IMR-90 (cell line): ENCODE measurements around the gene ABR. TPM values are rescaled to one million over a fixed set of nuclear protein-coding genes. Genes with fewer than 3 reads are reported as not detected.

Experiments used
- ATAC-seq: fragments of 200-7000 bp; cut with Tn5 transposase; 2 replicates; pipeline ENCODE4 v1.9.1; 2020; ENCODE audit warnings: low read depth, mild to moderate bottlenecking, moderate library complexity
- BruUV-seq: library from RNA; stranded (reverse); fragments of 400-500 nt; replicated peaks from 2 replicates; lab custom pipeline; 2021; lab: Mats Ljungman, UMichigan
- CTCF ChIA-PET: fragments of 300-600 bp; formaldehyde crosslinking; extraction: SDS; loops from one replicate; lab custom pipeline; 2021; ENCODE audit warnings: antibody characterized with exemption; lab: Yijun Ruan, JAX
- POLR2A ChIA-PET: fragments of 300-600 bp; sonication (Branson Sonifier 250); formaldehyde crosslinking; loops from one replicate; lab custom pipeline; 2022; ENCODE audit warnings: antibody characterized with exemption; ENCODE audit not compliant: unreplicated experiment; lab: Charles Lee
- DNase-seq: peaks from one replicate; pipeline ENCODE4 v3.0.0; 2013
- H2AFZ ChIP-seq: replicated peaks from 2 replicates; pipeline ENCODE3; 2013; ENCODE audit warnings: low read length, mild to moderate bottlenecking; ENCODE audit not compliant: poor library complexity
- H2AK5ac ChIP-seq: 2 replicates; pipeline ENCODE4 v1.6.1; 2013; ENCODE audit warnings: low read depth, low read length, inconsistent platforms
- H2AK9ac ChIP-seq: replicated peaks from 2 replicates; pipeline ENCODE3; 2013; ENCODE audit warnings: mild to moderate bottlenecking, low read depth, low read length, moderate library complexity; ENCODE audit not compliant: poor library complexity
- H2BK120ac ChIP-seq: 2 replicates; pipeline ENCODE4 v1.6.1; 2013; ENCODE audit warnings: low read depth, low read length, inconsistent platforms
- H2BK15ac ChIP-seq: 3 replicates; pipeline ENCODE4 v1.6.1; 2013; ENCODE audit warnings: low read depth, low read length, inconsistent platforms
- H2BK20ac ChIP-seq: 2 replicates; pipeline ENCODE4 v1.6.1; 2013; ENCODE audit warnings: low read depth, mild to moderate bottlenecking, inconsistent platforms, low read length, moderate library complexity
- H2BK5ac ChIP-seq: 2 replicates; pipeline ENCODE4 v1.6.1; 2013; ENCODE audit warnings: mild to moderate bottlenecking, low read depth, low read length, inconsistent platforms; ENCODE audit not compliant: poor library complexity, severe bottlenecking
- H3K14ac ChIP-seq: replicated peaks from 2 replicates; pipeline ENCODE4 v1.6.1; 2013; ENCODE audit warnings: low read depth, low read length, inconsistent platforms
- H3K18ac ChIP-seq: 2 replicates; pipeline ENCODE4 v1.6.1; 2013; ENCODE audit warnings: low read depth, low read length, control low read depth
- H3K23ac ChIP-seq: 2 replicates; pipeline ENCODE4 v1.6.1; 2013; ENCODE audit warnings: low read depth, low read length, inconsistent platforms
- H3K27ac ChIP-seq: 2 replicates; pipeline ENCODE4 v1.5.1; 2013; ENCODE audit warnings: mild to moderate bottlenecking, control low read depth, low read length; ENCODE audit not compliant: insufficient read depth
- H3K27me3 ChIP-seq: 2 replicates; pipeline ENCODE4 v1.6.1; 2013; ENCODE audit warnings: low read length; ENCODE audit not compliant: control insufficient read depth, insufficient read depth
- H3K36me3 ChIP-seq: 2 replicates; pipeline ENCODE4 v1.6.1; 2013; ENCODE audit warnings: low read length, mixed read lengths; ENCODE audit not compliant: control insufficient read depth, insufficient read depth
- H3K4ac ChIP-seq: 2 replicates; pipeline ENCODE4 v1.6.1; 2013; ENCODE audit warnings: low read depth, low read length, inconsistent platforms
- H3K4me1 ChIP-seq: 2 replicates; pipeline ENCODE4 v1.6.1; 2013; ENCODE audit warnings: low read length, mixed read lengths; ENCODE audit not compliant: control insufficient read depth, insufficient read depth
- H3K4me2 ChIP-seq: 2 replicates; pipeline ENCODE4 v1.6.1; 2013; ENCODE audit warnings: low read depth, mild to moderate bottlenecking, control low read depth, low read length, moderate library complexity
- H3K4me3 ChIP-seq: 2 replicates; pipeline ENCODE4 v1.5.1; 2013; ENCODE audit warnings: low read depth, mild to moderate bottlenecking, control low read depth, low read length, moderate library complexity; ENCODE audit not compliant: insufficient read depth
- H3K56ac ChIP-seq: 2 replicates; pipeline ENCODE4 v1.6.1; 2013; ENCODE audit warnings: low read length, inconsistent platforms; ENCODE audit not compliant: insufficient read depth; ENCODE audit errors: extremely low read depth
- H3K79me1 ChIP-seq, 2 experiments: 2 replicates each; pipeline ENCODE4 v1.6.1; 2013; ENCODE audit warnings: low read length in 2 of 2, inconsistent platforms in 1 of 2, low read depth in 1 of 2
- H3K9ac ChIP-seq: 2 replicates; pipeline ENCODE4 v1.6.1; 2013; ENCODE audit warnings: low read depth, low read length, control low read depth
- H3K9me1 ChIP-seq: 2 replicates; pipeline ENCODE4 v1.6.1; 2013; ENCODE audit warnings: low read length, inconsistent platforms; ENCODE audit not compliant: insufficient read depth
- H3K9me3 ChIP-seq: 2 replicates; pipeline ENCODE4 v1.6.1; 2013; ENCODE audit warnings: low read length; ENCODE audit not compliant: control insufficient read depth, insufficient read depth
- H4K20me1 ChIP-seq: 2 replicates; pipeline ENCODE4 v1.6.1; 2013; ENCODE audit warnings: low read length, inconsistent platforms; ENCODE audit not compliant: insufficient read depth
- H4K5ac ChIP-seq: 2 replicates; pipeline ENCODE4 v1.6.1; 2013; ENCODE audit warnings: mild to moderate bottlenecking, low read depth, low read length, control low read depth
- H4K8ac ChIP-seq, 2 experiments: 2 replicates each; pipeline ENCODE4 v1.6.1; 2013; ENCODE audit warnings: low read depth in 2 of 2, low read length in 2 of 2, control low read depth in 1 of 2, inconsistent platforms in 1 of 2
- H4K91ac ChIP-seq: 2 replicates; pipeline ENCODE4 v1.6.1; 2013; ENCODE audit warnings: low read depth, low read length, inconsistent platforms; ENCODE audit not compliant: insufficient read depth
- BHLHE40 ChIP-seq: fragments of 150-350 bp; IDR thresholded peaks from 2 replicates; pipeline ENCODE4 v1.6.1; 2016; ENCODE audit warnings: mild to moderate bottlenecking, low read depth, low read length
- WGBS, 2 experiments: methylation state at CpG; one replicate each; pipeline versions ENCODE4 v1.1.5 to v1.1.7; 2013; ENCODE audit warnings: missing lambda C conversion rate in 2 of 2; ENCODE audit not compliant: insufficient read length in 1 of 2; ENCODE audit errors: extremely low coverage in 2 of 2; 5-methylcytosine and 5-hydroxymethylcytosine counted together
- dilution Hi-C: fragments of 300-500 bp; cut with HindIII; formaldehyde crosslinking; loops from one replicate; pipeline ENCODE4 v1.14.3; 2018; ENCODE audit warnings: low sequenced_read_pairs; ENCODE audit not compliant: unreplicated experiment
- in situ Hi-C: fragments of 300-500 bp; cut with MboI; formaldehyde crosslinking; loops from 3 replicates; pipeline ENCODE4 v1.14.3; 2019; ENCODE audit warnings: low sequenced_read_pairs, inconsistent platforms, mixed read lengths
- intact Hi-C: fragments of 100-400 bp; cut with micrococcal nuclease; formaldehyde crosslinking; loops from 2 replicates; pipeline ENCODE4 v1.10.0; 2022
- polyA plus RNA-seq, 3 experiments: library from polyadenylated mRNA; depleted of rRNA; stranded (reverse); fragments of >200 nt; gene quantifications; 2 replicates each; pipeline ENCODE4 v1.2.3, GENCODE V29; 2012; ENCODE audit warnings: low replicate concordance in 1 of 3
- total RNA-seq: library from RNA; depleted of rRNA; stranded (reverse); fragments of >200 nt; gene quantifications from 2 replicates; pipeline ENCODE4 v1.2.3, GENCODE V29; 2012

The ABR gene
- total and polyA plus RNA-seq, 2 of the 4 experiments (the other 2 are of a cell fraction), result 28.3 to 79.7 TPM

DNA sequence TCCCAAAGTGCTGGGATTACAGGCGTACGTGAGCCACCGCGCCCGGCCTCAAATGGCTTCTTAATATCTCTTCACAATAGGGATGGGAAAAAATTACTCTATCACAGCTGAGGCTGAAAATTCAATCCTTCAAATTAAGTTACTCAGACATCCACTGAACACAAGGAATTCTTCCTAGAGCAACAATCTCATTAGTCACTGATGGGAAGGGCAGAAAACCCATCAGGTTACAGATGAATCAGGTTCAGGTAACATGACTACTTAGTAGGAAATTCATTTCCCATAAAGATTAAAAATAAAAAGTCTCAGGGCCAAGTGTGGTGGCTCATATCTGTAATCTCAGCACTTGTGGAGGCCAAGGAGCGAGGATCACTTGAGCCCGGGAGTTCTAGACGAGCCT lies 42.5 kb upstream of the ABR start:
- Histone ChIP-seq H3K4ac (no peak overlapping the region), H3K9me3 (peaks cover 6% of the 10 kb centered on the region), H3K9me1 (no peaks in the 10 kb centered on the region), H3K18ac (no peak overlapping the region), H2AFZ (no peak overlapping the region), H3K23ac (no peak overlapping the region), H3K27me3 (peaks cover 62% of the 10 kb centered on the region), H2BK5ac (no peak overlapping the region), H4K20me1 (no peaks in the 10 kb centered on the region; the same call in 1 of the 2 replicates), H3K9ac (no peak overlapping the region), H3K27ac (no peak overlapping the region), H2BK15ac (no peak overlapping the region), H4K5ac (no peak overlapping the region), H4K8ac (no peak overlapping the region), H2AK9ac (no peak overlapping the region), H3K14ac (no peak overlapping the region), H3K4me1 (no peaks in the 10 kb centered on the region), H3K79me1 (no peaks in the 10 kb centered on the region), H3K56ac (no peak overlapping the region), H3K36me3 (no peaks in the 10 kb centered on the region), H2AK5ac (no peak overlapping the region), H3K4me3 (no peak overlapping the region), H2BK20ac (no peak overlapping the region), H3K4me2 (no peak overlapping the region), H4K91ac (no peak overlapping the region), H2BK120ac (no peak overlapping the region)
- in situ Hi-C loops (no loop called here), intact Hi-C loops (no loop called here), dilution Hi-C loops (no loop called here)
- no peak for ATAC-seq
- ChIA-PET POLR2A (no interaction called here), CTCF (no interaction called here)
- BruUV-seq, result no TSS peak
- no CpG with 5 or more reads among the region's 8 CpGs for WGBS, 2 experiments
- no peak for DNase-seq
- no peak for TF ChIP-seq BHLHE40
